Activated CD4-positive, alpha-beta T cell treated with anti-CD3 and anti-CD28 coated beads, Interleukin-2, amount 50 U/mL, for 4 hours (primary cell): ENCODE results near the gene CEMIP.
A peak's percentile ranks its signal among the peaks of the same experiment; 100 is the strongest.
"Not testable (repeated sequence)": the region's sequence is repeated elsewhere in the genome, so short reads cannot be mapped to it uniquely, and the experiment has no call there.

Experiments
- DNase-seq, 2 experiments: peaks; one replicate each; pipeline ENCODE4 v3.0.0-alpha.2; 2020

CEMIP gene

DNA sequence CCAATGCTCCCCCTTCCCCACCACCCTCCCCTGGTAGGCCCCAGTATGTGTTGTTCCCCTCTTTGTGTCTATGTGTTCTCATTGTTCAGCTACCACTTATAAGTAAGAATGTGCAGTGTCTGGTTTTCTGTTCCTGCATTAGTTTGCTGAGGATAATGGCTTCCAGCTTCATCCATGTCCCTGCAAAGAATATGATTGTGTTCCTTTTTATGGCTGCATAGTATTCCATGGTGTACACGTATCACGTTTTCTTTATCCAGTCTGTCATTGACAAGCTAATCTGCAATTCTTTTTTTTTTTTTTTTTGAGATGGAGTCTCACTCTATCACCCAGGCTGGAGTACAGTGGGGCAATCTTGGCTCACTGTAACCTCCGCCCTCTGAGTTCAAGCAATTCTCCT is 15.9 kb upstream of the CEMIP start:
- DNase-seq: not testable (repeated sequence)

DNA sequence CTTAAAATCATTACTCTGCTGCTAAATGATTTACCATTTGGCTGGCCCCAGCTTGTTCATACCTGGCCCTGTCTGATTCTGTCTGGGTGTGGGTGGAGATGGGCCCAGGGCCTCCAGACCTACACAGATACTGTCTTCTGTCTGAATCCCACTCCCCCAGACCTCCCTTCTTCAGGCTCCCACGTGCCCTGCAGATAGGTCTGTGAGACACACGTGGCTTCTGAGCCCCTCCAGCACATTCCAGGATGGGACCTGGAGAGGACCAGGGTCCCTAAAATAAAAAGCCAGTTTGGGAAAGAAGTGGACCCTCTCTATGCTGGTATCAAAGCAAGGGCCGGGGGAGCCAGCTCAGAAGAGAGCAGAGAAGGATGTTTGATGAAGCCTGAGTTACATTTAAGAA is 14.6 kb upstream of the CEMIP start:
- DNase-seq: no peak

DNA sequence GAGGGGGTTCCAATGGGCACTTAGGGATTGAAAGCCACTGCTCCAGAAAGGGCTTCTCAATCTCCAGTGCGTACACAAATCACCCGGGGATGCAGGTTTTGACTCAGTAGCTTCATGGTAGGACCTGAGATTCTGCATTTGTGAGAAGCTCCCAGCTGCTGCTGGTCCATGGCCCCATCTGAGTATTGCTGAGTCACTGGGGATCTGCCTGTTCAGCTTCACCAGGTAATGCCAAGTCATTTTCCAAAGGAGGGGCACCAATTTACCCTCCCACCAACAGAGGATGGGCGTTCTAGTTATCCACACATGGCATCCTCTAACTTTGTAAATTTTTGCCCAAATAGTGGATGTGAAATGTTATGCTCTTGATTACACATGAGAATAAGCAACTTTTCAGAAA is 12.9 kb upstream of the CEMIP start:
- no peak for DNase-seq

DNA sequence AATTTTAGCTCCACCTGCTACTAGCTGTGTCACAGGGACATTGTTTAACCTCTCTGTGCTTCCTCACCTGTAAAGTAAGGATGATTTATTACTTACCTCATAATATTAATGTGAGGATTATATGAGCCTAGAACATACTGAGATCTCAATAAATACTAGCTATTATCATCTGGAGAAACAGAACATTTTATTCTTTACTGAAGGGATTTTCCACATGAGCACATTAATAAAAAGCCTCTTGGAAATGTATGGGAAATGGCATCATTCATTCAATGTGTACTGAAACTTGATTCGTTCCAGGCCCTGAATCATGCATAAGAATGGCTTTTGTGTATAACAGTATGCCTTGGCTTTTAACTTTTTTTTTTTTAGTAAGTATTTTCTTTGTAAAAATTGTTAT is 11.0 kb upstream of the CEMIP start:
- DNase-seq: no peak

DNA sequence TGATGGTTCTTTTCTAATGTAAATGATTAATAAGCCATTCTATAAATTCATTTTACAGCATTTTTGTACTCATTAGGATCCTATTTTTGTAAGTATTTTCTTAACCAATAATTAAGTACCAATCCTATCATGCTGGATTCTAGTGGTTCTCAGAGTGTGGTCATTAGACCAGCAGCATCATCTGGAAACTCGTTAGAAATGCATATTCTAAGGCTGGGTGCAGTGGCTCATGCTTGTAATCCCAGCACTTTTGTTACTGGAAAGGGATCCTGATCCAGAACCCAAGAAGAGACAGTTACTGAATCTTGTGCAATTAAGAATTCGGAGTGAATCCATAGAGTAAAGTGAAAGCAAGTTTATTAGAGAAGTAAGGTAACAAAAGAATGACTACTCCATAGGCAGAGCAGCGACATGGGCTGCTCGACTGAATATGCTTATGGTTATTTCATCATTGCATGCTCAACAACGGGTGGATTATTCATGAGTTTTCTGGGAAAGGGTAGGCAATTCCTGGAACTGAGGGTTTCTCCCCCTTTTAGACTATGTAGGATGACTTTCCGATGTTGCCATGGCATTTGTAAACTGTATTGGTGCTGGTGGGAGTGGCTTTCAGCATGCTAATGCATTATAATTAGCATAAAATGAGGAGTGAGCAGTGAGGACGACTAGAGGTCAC is 9.9 kb upstream of the CEMIP start:
- DNase-seq: no peak

DNA sequence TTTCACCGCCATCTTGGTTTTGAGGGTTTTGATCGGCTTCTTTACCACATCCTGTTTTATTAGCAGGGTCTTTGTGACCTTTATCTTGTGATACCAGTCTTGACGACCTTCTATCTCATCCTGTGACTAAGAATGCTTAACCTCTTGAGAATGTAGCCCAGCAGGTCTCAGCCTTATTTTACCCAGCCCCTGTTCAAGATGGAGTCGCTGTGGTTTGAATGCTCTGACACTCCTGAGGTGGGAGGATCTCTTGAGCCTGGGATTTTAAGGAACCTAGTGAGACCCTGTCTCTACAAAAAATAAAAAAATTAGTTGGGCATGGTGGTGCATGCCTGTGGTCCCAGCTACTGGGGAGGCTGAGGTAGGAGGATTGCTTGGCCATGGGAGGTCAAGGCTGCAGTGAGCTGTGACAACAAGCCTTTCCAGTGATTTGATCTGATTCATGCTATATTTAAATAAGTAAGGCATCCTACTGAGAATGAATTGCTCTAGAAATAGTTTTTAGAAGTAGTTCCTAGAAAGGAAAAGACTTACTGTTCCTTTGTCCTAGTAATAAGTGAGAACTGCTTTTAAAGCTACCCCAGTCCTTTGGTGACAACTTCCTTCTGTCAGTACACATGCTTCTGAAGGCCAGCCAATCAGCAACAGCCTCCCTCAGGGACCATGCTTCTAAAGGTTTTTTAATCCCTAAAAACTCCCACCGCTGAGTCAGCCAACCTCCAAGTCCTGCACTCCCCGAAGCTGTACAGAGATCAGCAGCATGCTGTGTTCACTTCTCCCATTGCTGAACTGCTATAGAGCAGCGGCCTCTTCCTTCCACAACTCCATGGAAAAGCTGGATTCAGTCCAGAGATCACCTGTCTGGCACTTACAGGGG is 9.1 kb upstream of the CEMIP start:
- no peak for DNase-seq

DNA sequence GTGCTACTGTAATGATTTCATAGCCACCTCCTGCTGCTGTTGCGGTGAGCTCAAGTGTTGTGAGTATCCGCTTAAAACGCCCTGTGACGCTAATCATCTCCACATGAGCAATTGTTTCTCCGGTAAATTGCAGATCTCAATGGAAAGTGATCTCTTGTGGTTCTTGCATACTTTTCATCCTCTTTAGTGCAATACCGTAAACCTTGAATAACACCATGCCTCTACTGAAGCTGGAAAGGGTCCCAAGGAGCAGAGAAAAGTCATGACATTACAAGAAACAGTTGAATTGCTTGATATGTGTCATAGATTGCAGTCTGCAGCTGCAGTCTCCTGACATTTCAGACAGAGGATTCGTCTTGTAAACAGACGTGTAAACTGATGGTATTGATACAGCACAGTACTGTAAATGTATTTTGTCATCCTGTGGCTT is 6.0 kb upstream of the CEMIP start:
- DNase-seq: no peak

DNA sequence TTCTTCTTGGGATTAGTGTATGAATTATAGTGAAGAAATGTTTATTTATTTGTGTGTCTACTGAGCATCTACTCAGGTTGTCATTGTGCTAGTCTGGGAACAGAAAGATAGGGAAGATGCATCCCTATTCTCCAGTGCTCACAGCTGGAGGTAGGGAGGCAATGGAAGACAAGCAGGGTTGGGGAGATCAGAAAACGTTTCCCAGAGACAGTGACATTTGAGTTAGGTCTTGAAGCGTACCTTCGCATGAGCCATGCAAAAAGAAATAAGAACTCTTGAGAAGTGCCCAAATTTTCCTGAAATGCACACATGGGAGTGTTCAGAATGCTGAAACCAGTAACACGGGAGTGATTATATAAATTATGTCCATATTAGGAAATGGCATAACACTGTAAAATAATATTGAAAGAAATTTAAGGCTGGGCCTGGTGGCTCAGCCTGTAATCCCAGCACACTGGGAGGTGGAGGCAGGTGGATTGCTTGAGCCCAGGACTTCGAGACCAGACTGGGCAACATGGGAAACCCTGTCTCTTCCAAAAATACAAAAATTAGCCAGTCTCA is 5.3 kb upstream of the CEMIP start:
- no peak for DNase-seq

DNA sequence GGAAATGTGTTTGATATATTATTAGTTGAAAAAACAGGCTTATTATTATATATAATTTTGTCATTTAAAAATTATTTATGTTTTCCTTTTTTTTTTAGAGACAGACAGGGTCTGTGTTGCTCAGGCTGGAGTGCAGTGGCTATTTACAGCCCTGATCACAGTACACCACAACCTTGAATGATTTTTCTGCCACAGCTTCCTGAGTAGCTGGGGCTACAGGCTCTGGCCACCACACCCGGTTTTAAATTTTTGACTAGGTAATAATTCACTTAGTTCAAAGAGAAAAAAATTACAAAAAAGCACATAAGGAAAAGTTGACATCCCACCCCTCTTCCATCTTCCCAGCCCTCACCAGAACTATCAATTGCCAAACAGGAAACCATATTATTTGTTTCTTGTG is 4.7 kb upstream of the CEMIP start:
- no peak for DNase-seq

DNA sequence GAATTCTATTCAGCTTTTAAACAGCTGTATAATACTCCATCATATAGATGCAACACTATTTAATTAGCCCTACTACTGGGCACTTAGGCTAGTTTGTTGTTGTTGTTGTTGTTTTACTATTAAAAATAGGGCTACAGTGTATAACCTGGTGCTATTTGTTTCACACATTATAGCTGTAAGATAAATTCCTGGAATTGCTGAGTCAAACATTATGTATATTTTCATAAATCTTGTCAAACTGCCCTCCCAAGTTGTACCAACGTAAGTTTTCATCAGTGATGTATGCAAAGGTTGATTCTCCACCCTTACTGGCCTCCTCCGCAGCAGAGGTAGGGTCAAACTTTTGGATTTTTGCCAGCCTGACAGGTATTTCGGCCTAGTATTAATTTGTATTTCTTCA is 3.8 kb upstream of the CEMIP start:
- DNase-seq: no peak

DNA sequence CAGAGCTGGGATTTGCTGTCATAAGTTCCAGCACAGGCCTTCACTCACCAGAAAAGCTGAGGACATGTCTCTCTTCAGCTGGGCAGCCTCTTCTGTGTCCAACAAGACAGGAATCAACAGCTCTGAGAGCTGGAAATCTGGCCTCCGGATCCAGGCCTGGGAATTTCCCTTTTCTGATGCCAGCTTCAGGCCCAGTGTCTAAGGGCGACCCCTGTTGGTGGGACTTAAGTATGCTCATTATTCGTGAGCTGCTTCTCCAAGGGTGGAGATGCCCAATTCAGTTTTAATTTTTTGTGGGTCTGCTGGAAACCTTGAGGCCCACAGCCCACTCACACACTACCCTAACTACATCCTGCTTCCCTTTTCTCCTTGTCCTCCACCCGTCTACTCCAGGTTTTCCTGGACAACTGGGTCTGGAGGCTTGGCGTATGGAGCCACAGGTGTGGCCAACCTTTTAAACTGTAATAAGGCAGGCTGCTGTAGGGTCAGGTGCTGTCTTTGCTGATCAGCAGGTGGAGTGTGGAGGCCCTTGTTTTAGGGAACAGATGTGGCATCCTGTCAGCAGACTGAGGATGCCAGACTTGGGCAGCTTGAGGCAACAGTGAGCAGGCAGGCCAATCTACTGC is 2.6 kb upstream of the CEMIP start:
- DNase-seq: peak; percentile 43 to 44

DNA sequence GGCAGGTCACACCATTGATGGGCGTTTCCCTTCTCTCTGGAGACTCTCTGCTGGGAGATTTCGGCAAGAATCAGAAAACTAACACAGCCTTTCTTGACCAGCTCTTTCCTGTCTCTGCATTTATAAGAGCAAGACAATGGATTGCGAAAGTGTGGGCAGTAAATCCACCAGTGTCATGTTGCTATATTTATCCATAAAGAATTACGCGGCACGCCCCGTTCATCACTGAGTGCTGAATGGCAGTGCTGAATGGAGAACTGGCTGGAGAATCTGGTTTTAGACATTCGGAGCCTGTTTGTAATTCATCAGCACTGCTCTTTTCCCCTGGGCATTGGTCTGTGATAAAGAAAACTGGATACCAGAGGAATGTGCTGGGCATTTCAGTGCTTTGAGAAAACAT is 2.0 kb upstream of the CEMIP start:
- no peak for DNase-seq

DNA sequence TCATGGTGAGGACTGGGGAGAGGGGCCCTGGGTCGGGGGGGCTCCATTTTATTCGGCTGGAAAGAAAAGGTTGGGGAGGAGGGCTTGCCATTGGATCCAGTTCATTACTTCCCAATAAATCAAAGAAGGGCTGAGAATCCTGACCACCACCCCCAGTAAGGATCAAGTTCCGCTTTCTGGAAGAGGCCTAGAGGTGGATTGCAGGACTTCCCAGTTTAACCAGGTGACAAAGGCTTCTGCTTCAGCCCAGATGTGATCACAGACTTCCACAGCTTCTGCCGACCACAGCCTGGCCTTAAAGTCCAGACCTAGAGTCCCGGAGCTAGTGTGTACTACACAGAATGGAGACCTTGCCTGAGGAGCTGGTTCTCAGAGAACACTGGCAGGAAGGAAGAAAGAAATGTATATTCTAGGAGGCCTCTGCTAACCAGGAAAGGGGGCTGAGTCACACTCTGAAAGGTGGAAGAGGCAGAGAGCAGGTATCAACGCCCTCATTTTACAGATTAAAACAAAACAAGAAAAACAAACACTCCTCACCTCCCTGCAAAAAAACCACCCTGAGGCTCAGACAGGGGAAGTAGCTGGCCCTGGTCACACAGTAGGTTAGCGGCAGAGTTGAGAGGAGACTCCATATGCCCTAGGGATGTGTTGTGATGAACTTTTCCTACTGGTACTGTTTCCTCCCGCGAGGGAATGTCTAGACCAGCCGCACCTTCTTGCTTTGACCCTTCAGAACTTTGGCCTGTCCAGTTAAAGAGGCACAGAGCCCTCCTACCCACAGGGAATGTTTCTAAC is 1.1 kb upstream of the CEMIP start:
- DNase-seq: no peak

DNA sequence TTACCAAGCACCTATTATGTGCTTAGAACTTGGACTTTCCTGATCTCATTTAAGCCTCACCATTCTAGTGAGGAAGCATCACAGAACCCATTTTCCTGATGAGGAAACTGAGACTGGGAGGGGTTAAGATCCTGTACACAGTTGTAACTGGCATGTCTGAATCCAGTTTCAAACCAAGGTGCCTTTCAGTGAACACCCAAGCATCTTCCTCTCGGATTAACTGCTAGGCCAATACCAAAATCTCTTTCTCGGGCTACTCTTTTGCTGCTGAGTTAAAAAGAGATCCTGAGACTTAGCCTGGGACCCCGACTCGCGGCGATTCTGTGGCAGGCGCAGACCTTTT is 578 bp upstream of the CEMIP start:
- DNase-seq: no peak

DNA sequence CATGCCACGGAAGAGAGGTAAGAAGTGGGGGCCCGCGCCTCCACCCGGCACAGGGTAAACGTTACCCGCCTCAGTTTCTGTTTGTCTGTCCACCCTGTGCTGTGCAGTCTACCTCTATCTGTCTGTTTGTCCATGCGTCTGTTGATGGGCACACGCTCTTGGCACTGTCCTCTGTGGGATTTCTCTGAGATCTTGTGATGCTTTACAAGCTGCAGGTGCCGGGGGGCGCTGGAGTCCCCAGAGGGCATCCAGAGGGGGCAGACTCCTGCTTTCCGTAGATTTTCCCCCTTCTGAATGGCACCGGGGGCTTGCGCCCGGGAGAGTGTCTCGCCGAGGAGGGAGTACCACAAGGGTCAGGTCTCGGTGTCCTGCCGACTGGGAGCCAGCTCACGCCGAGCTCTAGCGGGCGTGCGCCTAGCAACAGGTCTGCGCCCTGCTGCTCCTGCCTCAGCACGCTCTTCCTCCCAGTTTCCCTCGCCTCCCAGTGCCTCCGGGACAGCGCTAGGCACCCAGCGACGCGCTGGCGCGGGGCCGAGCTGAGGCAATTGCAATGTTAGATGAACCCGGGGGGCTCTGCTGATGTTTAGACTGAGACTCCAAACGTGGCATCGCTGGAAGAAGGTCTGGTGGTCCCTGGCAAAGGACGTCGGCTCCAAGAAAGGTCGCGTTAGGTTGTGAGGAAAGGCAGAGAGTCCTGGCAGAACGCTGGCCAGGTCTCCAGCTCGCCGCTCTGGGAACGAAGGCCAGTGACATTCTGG is 667 bp downstream of the CEMIP start:
- no peak for DNase-seq

DNA sequence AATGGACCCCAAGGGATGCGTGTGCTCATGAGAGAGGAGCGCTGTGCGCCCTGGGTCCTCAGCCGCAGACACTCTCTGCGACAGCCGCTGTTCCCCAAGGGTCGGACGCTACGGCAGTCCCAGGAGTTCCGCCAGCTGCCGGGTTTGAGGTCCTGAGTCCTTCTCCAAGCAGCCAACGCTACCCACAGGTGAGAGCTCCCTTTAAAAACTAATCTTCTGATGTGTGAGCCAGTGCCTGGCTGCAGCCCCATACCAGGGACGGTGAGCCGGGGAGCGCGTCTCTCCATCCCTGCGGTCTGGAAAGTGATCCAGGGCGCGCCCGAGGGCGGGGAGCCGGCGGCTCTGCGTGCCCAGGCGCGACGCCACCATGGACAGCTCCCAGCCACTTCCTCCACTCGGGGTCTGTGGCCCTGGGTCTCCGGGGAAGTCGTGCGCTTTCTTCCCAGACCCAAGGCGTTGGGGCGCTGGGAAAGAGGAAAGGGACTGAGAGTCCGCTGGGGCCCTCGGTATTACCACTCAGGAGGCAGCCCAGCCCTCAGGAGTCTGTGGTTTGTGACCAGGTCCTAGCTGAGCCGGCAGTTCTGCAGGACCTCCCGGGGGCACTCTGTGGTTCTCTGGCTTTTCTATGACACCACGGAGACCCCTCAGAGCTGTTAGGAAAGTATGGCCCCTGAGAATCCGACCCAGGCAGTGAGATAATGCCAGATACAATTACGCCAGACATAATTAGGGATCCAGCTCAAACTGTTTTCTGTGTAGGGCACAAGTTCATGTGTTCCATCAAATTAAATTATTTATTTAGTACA is 1.4 kb downstream of the CEMIP start:
- no peak for DNase-seq

DNA sequence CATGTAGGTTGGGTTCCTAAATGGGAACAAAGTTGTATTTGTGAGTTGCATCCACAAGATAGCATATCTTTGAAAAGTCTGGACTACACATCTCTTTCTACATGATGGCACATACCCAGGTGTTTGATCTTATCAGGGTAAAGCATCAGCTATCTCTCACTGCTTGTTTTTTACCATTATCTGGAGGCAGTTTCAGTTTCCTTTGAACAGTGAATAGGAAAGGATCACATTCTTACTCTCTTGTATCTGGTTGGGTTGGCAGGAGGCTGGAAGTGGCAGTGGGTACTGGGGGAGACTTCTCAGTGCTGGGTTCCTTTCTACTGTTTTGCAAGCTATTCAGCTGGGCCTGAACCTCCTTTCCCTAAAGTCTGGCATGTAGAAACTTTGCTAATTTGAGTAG is 4.1 kb downstream of the CEMIP start:
- no peak for DNase-seq

DNA sequence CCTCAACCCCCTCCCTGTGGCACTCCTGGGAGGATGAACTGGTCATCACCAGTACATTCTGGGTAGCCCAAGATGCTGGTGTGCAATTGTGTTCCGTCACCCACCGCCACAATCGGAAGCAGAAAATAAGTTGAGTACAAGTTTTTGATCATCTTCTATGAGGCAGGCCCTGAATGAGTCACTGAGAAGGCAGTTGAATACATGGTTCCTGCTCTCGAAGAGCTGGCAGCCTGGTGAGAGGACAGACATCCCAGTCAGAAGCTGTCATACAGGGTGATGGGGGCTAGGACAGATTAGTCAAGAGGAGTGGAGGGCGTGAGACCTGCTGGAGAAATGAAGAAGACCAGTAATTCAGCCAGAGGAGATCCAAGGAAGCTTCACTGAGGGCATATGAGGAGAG is 6.2 kb downstream of the CEMIP start:
- no peak for DNase-seq

DNA sequence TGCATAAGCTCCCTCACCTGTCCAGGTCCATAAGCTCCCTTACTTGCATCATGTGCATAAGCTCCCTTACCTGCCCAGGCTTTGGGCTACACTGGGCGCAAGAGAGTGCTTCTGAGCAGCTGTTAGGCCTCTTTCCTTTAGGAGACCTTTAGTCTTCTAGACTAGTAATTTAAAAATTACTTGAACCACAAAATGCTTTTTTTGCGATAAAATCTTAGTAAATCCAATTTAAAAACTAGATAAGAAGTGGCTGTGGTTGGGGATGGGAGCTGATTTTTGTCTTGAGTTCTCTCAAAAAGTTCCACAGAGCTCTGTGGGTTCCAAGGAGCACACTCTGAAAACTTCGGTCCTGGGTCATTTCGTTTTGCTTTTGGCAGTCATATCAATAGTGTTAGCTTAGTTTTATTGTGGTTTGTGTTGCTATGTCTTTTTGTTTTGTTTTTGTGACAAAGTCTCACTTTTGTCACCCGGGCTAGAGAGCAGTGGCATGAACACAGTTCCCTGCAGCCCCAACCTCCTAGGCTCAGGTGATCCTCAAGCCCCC is 6.7 kb downstream of the CEMIP start:
- no peak for DNase-seq

DNA sequence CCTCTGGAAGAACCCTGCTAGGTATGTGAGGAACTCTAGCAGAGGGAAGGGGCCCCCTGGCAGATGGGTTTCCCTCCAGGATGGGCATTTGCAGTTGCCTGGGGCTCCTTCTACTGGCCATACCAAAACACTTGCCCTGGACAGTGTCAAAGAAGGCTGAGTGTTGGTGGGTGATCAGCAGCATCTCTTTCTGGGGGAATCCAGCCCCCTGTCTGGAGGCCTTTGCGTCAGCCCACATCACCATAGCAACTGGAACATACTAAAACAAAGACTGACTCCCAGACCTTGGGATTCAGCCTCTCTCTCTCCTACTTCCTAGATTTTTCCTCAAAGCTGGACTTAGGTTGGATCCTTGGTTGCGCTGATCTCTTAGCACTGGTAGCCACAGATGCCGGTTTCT is 8.1 kb downstream of the CEMIP start:
- DNase-seq: no peak

DNA sequence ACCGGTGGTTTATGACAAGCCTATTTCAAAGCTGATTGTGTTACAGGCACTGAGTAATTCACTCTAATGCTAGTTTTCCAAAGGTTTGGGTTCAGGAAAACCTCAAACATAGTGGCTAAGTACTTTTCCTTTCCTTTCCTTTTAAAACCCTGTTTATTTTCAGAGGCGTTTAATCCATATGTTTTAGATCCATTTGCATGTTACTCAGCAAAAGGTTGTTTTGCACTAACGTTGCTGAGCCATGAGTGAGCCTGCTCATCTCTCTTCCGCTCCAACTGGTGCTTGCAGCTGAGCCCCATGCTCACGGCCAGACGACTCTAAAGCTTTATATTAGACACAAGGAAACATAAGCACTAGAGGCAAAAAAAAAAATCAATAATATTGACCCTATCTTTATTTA is 9.4 kb downstream of the CEMIP start:
- no peak for DNase-seq
